H9 (cell line): ENCODE results near the gene SLC35D3. TPM values are rescaled to one million over a fixed set of nuclear protein-coding genes. Genes with fewer than 3 reads are reported as not detected.

Experiments
- DNase-seq: peaks from one replicate; pipeline ENCODE4 v3.0.0-alpha.2; 2017
- H2AFZ ChIP-seq: one replicate; pipeline ENCODE4 v1.6.1; 2013; ENCODE audit warnings: mild to moderate bottlenecking, low read length, control low read depth, moderate library complexity
- H2AK5ac ChIP-seq: 2 replicates; pipeline ENCODE4 v1.6.1; 2013; ENCODE audit warnings: low read length, control low read depth, mixed read lengths; ENCODE audit not compliant: insufficient read length
- H2BK120ac ChIP-seq: one replicate; pipeline ENCODE4 v1.6.1; 2013; ENCODE audit warnings: low read depth, mild to moderate bottlenecking, low read length, control low read depth, inconsistent platforms; ENCODE audit not compliant: poor library complexity, severe bottlenecking
- H2BK12ac ChIP-seq: 2 replicates; pipeline ENCODE4 v1.6.1; 2013; ENCODE audit warnings: low read length, control low read depth, mixed read lengths, low read depth; ENCODE audit not compliant: insufficient read length
- H2BK15ac ChIP-seq: 2 replicates; pipeline ENCODE4 v1.6.1; 2013; ENCODE audit warnings: low read depth, low read length, control low read depth
- H2BK20ac ChIP-seq: one replicate; pipeline ENCODE4 v1.6.1; 2013; ENCODE audit warnings: low read depth, mild to moderate bottlenecking, low read length, control low read depth, inconsistent platforms; ENCODE audit not compliant: poor library complexity, severe bottlenecking
- H2BK5ac ChIP-seq: 2 replicates; pipeline ENCODE4 v1.6.1; 2013; ENCODE audit warnings: low read length, control low read depth, mixed read lengths; ENCODE audit not compliant: insufficient read length
- H3K14ac ChIP-seq: 2 replicates; pipeline ENCODE4 v1.6.1; 2013; ENCODE audit warnings: low read length, control low read depth; ENCODE audit not compliant: insufficient read depth
- H3K18ac ChIP-seq: 2 replicates; pipeline ENCODE4 v1.6.1; 2013; ENCODE audit warnings: low read depth, mild to moderate bottlenecking, mixed read lengths, low read length, control low read depth; ENCODE audit not compliant: insufficient read length
- H3K23ac ChIP-seq: 2 replicates; pipeline ENCODE4 v1.6.1; 2013; ENCODE audit warnings: low read length, control low read depth, mixed read lengths, low read depth; ENCODE audit not compliant: insufficient read length
- H3K23me2 ChIP-seq: 2 replicates; pipeline ENCODE4 v1.6.1; 2013; ENCODE audit warnings: low read depth, mild to moderate bottlenecking, mixed read lengths, low read length, control low read depth; ENCODE audit not compliant: insufficient read length, poor library complexity, severe bottlenecking
- H3K27ac ChIP-seq: 2 replicates; pipeline ENCODE4 v1.5.1; 2013; ENCODE audit warnings: low read length, control low read depth, mixed read lengths, low read depth; ENCODE audit not compliant: insufficient read length
- H3K27me3 ChIP-seq: 2 replicates; pipeline ENCODE4 v1.6.1; 2013; ENCODE audit warnings: low read length, control low read depth, inconsistent platforms; ENCODE audit not compliant: insufficient read depth
- H3K4ac ChIP-seq: 2 replicates; pipeline ENCODE4 v1.6.1; 2013; ENCODE audit warnings: low read depth, mild to moderate bottlenecking, control low read depth, inconsistent platforms, low read length, moderate library complexity
- H3K4me1 ChIP-seq: 2 replicates; pipeline ENCODE4 v1.6.1; 2013; ENCODE audit warnings: low read length, control low read depth, inconsistent platforms; ENCODE audit not compliant: insufficient read depth
- H3K4me2 ChIP-seq: 2 replicates; pipeline ENCODE4 v1.6.1; 2013; ENCODE audit warnings: low read length, control low read depth, mixed read lengths; ENCODE audit not compliant: insufficient read length, insufficient read depth
- H3K56ac ChIP-seq: 2 replicates; pipeline ENCODE4 v1.6.1; 2013; ENCODE audit warnings: low read depth, mild to moderate bottlenecking, mixed read lengths, low read length, control low read depth; ENCODE audit not compliant: insufficient read length
- H3K79me1 ChIP-seq: 2 replicates; pipeline ENCODE4 v1.6.1; 2013; ENCODE audit warnings: low read depth, mild to moderate bottlenecking, moderate library complexity, low read length, control low read depth, inconsistent platforms; ENCODE audit not compliant: insufficient read depth, poor library complexity, severe bottlenecking
- H3K79me2 ChIP-seq: 2 replicates; pipeline ENCODE4 v1.6.1; 2013; ENCODE audit warnings: low read length, control low read depth, inconsistent platforms; ENCODE audit not compliant: insufficient read depth
- H3K9ac ChIP-seq: 2 replicates; pipeline ENCODE4 v1.6.1; 2013; ENCODE audit warnings: low read length, control low read depth, mixed read lengths; ENCODE audit not compliant: insufficient read length; ENCODE audit errors: extremely low read depth
- H3K9me3 ChIP-seq: one replicate; pipeline ENCODE4 v1.6.1; 2013; ENCODE audit warnings: low read depth, low read length, inconsistent platforms; ENCODE audit not compliant: control insufficient read depth
- H3T11ph ChIP-seq: one replicate; pipeline ENCODE4 v1.6.1; 2013; ENCODE audit warnings: mild to moderate bottlenecking, low read length, control low read depth, inconsistent platforms
- H4K20me1 ChIP-seq: one replicate; pipeline ENCODE4 v1.6.1; 2013; ENCODE audit not compliant: control insufficient read depth, insufficient read length, insufficient read depth
- H4K5ac ChIP-seq: 2 replicates; pipeline ENCODE4 v1.6.1; 2013; ENCODE audit warnings: low read depth, mild to moderate bottlenecking, mixed read lengths, low read length, control low read depth; ENCODE audit not compliant: insufficient read length
- H4K8ac ChIP-seq: replicated peaks from 2 replicates; pipeline ENCODE4 v1.6.1; 2013; ENCODE audit warnings: low read length, control low read depth, mixed read lengths, low read depth; ENCODE audit not compliant: insufficient read length
- H4K91ac ChIP-seq: 2 replicates; pipeline ENCODE4 v1.6.1; 2013; ENCODE audit warnings: low read depth, mild to moderate bottlenecking, moderate library complexity, mixed read lengths, low read length, control low read depth; ENCODE audit not compliant: insufficient read length
- H3K27ac Mint-ChIP-seq, 3 experiments: 2 replicates in 2 of 3; 3 replicates in 1 of 3; pipeline ENCODE4 v1.8.0; 2020 to 2021; ENCODE audit warnings: mixed read lengths in 3 of 3, mild to moderate bottlenecking in 1 of 3, moderate library complexity in 1 of 3
- H3K27me3 Mint-ChIP-seq: 2 replicates; pipeline ENCODE4 v1.8.0; 2021; ENCODE audit warnings: low read depth, mild to moderate bottlenecking, moderate library complexity, mixed read lengths
- H3K36me3 Mint-ChIP-seq, 3 experiments: 2 replicates in 2 of 3; 3 replicates in 1 of 3; pipeline ENCODE4 v1.8.0; 2020 to 2021; ENCODE audit warnings: low read depth in 3 of 3, mixed read lengths in 3 of 3; ENCODE audit not compliant: insufficient read depth in 1 of 3
- H3K4me1 Mint-ChIP-seq, 2 experiments: 2 replicates each; pipeline ENCODE4 v1.8.0; 2020; ENCODE audit warnings: mixed read lengths in 2 of 2
- H3K4me3 Mint-ChIP-seq, 2 experiments: 2 replicates in 1 of 2; 3 replicates in 1 of 2; pipeline ENCODE4 v1.8.0; 2020 to 2021; ENCODE audit warnings: mild to moderate bottlenecking in 2 of 2, mixed read lengths in 2 of 2, moderate library complexity in 1 of 2
- H3K9me3 Mint-ChIP-seq, 2 experiments: 2 replicates in 1 of 2; 3 replicates in 1 of 2; pipeline ENCODE4 v1.8.0; 2020; ENCODE audit warnings: mild to moderate bottlenecking in 2 of 2, mixed read lengths in 2 of 2, moderate library complexity in 1 of 2
- WGBS: extraction: QIAGEN DNeasy Blood & Tissue Kit; methylation state at CpG from one replicate; pipeline ENCODE4 v1.1.7; 2013; ENCODE audit warnings: missing lambda C conversion rate, low lambda C conversion rate, mixed read lengths; ENCODE audit not compliant: insufficient read length; ENCODE audit errors: extremely low coverage; 5-methylcytosine and 5-hydroxymethylcytosine counted together
- total RNA-seq: library from RNA; stranded (reverse); gene quantifications from 2 replicates; pipeline ENCODE4 v1.2.1, GENCODE V29; 2021
- TF ChIP-seq, protein P1 (sequence below): fragments of 200-600 bp; sonication (generic); conservative IDR thresholded peaks from 3 replicates; pipeline ENCODE4 v1.8.0; 2021; ENCODE audit warnings: antibody characterized with exemption, mild to moderate bottlenecking

The SLC35D3 gene
- total RNA-seq, 1 experiment from 2014 or later, result 0.17 TPM

DNA sequence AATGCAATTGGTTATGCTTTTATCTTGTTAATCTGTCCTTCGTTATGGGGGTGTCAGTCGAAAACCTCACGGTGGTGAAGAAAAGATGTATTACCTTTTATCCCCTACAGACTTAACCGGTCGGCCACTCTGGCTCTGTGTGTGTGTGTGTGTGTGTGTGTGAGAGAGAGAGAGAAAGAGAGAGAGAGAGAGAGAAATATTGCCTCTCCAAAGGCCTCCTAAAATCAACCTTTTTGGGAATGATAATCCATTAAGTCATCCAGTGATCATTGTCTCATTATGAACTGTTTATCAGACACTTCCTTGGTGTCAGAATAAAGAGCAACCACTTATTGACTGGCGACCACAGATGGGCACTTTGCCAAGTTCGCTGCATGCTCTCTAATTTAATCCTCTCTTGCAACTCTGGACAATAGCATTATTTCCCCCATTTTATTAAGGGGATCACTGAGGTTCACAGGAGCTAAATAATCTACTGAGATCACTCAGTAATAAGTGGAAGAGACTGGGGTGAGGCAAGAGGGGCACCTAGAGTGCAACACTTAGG lies 30.7 kb downstream of the SLC35D3 start:
- Histone ChIP-seq H3K4me1 (peaks cover 3% of the 10 kb centered on the region; the same call in 1 of the 2 replicates), H4K20me1 (no peaks in the 10 kb centered on the region), H3T11ph (no peak overlapping the region), H2BK15ac (no peak overlapping the region), H3K79me2 (no peaks in the 10 kb centered on the region), H4K5ac (no peak overlapping the region), H3K4ac (no peak overlapping the region), H3K9me3 (no peaks in the 10 kb centered on the region), H2AFZ (no peak overlapping the region), H3K79me1 (no peaks in the 10 kb centered on the region), H3K9ac (no peak overlapping the region), H3K23me2 (no peaks in the 10 kb centered on the region), H2BK12ac (no peak overlapping the region), H3K56ac (no peak overlapping the region), H3K23ac (no peak overlapping the region), H4K8ac (no peak overlapping the region), H3K18ac (no peak overlapping the region), H3K27me3 (no peaks in the 10 kb centered on the region), H2AK5ac (no peak overlapping the region), H3K27ac (no peak overlapping the region), H3K14ac (no peak overlapping the region), H2BK120ac (no peak overlapping the region), H2BK20ac (no peak overlapping the region), H3K4me2 (no peak overlapping the region), H2BK5ac (no peak overlapping the region), H4K91ac (no peak overlapping the region)
- peaks cover 29 to 30% of the 10 kb centered on the region in 2 experiments for H3K4me1 Mint-ChIP-seq
- H3K4me3 Mint-ChIP-seq, result no peak overlapping the region
- H3K36me3 Mint-ChIP-seq, result peaks cover 6 to 11% (median 10%) of the 10 kb centered on the region in 3 experiments
- peaks cover 7 to 8% of the 10 kb centered on the region in 2 experiments for H3K9me3 Mint-ChIP-seq
- no CpG with 5 or more reads among the region's 7 CpGs for WGBS
- TF ChIP-seq, protein P1, sequence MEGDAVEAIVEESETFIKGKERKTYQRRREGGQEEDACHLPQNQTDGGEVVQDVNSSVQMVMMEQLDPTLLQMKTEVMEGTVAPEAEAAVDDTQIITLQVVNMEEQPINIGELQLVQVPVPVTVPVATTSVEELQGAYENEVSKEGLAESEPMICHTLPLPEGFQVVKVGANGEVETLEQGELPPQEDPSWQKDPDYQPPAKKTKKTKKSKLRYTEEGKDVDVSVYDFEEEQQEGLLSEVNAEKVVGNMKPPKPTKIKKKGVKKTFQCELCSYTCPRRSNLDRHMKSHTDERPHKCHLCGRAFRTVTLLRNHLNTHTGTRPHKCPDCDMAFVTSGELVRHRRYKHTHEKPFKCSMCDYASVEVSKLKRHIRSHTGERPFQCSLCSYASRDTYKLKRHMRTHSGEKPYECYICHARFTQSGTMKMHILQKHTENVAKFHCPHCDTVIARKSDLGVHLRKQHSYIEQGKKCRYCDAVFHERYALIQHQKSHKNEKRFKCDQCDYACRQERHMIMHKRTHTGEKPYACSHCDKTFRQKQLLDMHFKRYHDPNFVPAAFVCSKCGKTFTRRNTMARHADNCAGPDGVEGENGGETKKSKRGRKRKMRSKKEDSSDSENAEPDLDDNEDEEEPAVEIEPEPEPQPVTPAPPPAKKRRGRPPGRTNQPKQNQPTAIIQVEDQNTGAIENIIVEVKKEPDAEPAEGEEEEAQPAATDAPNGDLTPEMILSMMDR, result no peak
- no peak for DNase-seq
- H3K27ac Mint-ChIP-seq, result no peak overlapping the region; a peak in 1 of 7 replicates
- peaks cover 3% of the 10 kb centered on the region; the same call in 1 of the 2 replicates for H3K27me3 Mint-ChIP-seq
